T47D (cell line): ENCODE data around the gene RASGEF1C.

Experiments
- DNase-seq, 2 experiments: peaks; one replicate each; pipeline versions ENCODE4 v3.0.0 to v3.0.0-alpha.2; 2011 to 2012; ENCODE audit warnings: low read depth in 1 of 2, low spot score in 1 of 2
- JUND ChIP-seq: IDR thresholded peaks from 2 replicates; pipeline ENCODE4 v1.6.1; 2012; ENCODE audit warnings: low read depth
- in situ Hi-C: cut with HindIII; loops from 2 replicates; pipeline ENCODE4 v1.10.0; 2016; ENCODE audit warnings: low sequenced_read_pairs, low pct_unique_long_range_greater_than_20kb

RASGEF1C gene

GRCh38 chr5:180072256-180072548 lies 136.8 kb downstream of the RASGEF1C start:
- DNase-seq, result no peak
- in situ Hi-C loops, result no loop called here
- no peak for TF ChIP-seq JUND

GRCh38 chr5:180071531-180072255 lies 137.3 kb downstream of the RASGEF1C start, which contains the start of gene RNF130:
RNF130 (minus strand) TSS chr5:180071759; CDS start chr5:180071702, 57 bp downstream.
- peak; percentile 86 to 93 for DNase-seq
- in situ Hi-C loops, result no loop called here
- TF ChIP-seq JUND, result no peak

- in situ Hi-C loops, result no loop called here
- peak; percentile 42 to 63 for DNase-seq
- no peak for TF ChIP-seq JUND
Measured at GRCh38 chr5:180070756-180071530, 138.1 kb downstream of the RASGEF1C start.

GRCh38 chr5:180069589-180070247 lies 139.3 kb downstream of the RASGEF1C start:
- TF ChIP-seq JUND, result no peak
- in situ Hi-C loops, result no loop called here

GRCh38 chr5:180068519-180069090 lies 140.4 kb downstream of the RASGEF1C start:
- in situ Hi-C loops, result no loop called here
- DNase-seq, result no peak
- no peak for TF ChIP-seq JUND

More at GRCh38 chr5:180069589-180070247, 139.3 kb downstream of the RASGEF1C start:
- DNase-seq, result peak in 1 of 2 experiments; percentile 30

GRCh38 chr5:180067986-180068385 lies 141.0 kb downstream of the RASGEF1C start:
- in situ Hi-C loops, result no loop called here
- DNase-seq, result no peak
- TF ChIP-seq JUND, result no peak

GRCh38 chr5:180060192-180060591 lies 148.8 kb downstream of the RASGEF1C start:
- no peak for TF ChIP-seq JUND
- in situ Hi-C loops, result no loop called here
- DNase-seq, result no peak

GRCh38 chr5:180059326-180059725 lies 149.7 kb downstream of the RASGEF1C start:
- in situ Hi-C loops, result no loop called here
- no peak for DNase-seq
- TF ChIP-seq JUND, result no peak

- in situ Hi-C loops, result no loop called here
- no peak for DNase-seq
- TF ChIP-seq JUND, result no peak
Measured at GRCh38 chr5:180056153-180056552, 152.9 kb downstream of the RASGEF1C start.

GRCh38 chr5:180054226-180054625 lies 154.8 kb downstream of the RASGEF1C start:
- DNase-seq, result no peak
- in situ Hi-C loops, result no loop called here
- no peak for TF ChIP-seq JUND

GRCh38 chr5:180053061-180053602 lies 155.9 kb downstream of the RASGEF1C start:
- no peak for TF ChIP-seq JUND
- DNase-seq, result no peak
- in situ Hi-C loops, result no loop called here

GRCh38 chr5:180052211-180052818 lies 156.7 kb downstream of the RASGEF1C start:
- in situ Hi-C loops, result no loop called here
- no peak for DNase-seq
- TF ChIP-seq JUND, result no peak
